B cell (primary cell): Measurements from ENCODE around the gene COX14. TPM values are rescaled to one million over a fixed set of nuclear protein-coding genes. Genes with fewer than 3 reads are reported as not detected.

ENCODE experiments used
- ATAC-seq: fragments of 200-7000 bp; cut with Tn5 transposase; one replicate; pipeline ENCODE4 v1.10.0; 2021; ENCODE audit warnings: low read depth, mild to moderate bottlenecking, moderate number of reproducible peaks, moderate library complexity
- CTCF ChIA-PET: fragments of 350-600 bp; sonication (Branson Sonifier 250); formaldehyde crosslinking; loops from one replicate; lab custom pipeline; 2021; ENCODE audit warnings: antibody characterized with exemption, inconsistent platforms; lab: Charles Lee
- POLR2A ChIA-PET: fragments of 350-600 bp; sonication (Branson Sonifier 250); formaldehyde crosslinking; loops from one replicate; lab custom pipeline; 2021; ENCODE audit warnings: antibody characterized with exemption; lab: Charles Lee
- DNase-seq: peaks from one replicate; pipeline ENCODE4 v3.0.0; 2013
- H2AFZ ChIP-seq: 2 replicates; pipeline ENCODE4 v1.6.1; 2012; ENCODE audit warnings: mild to moderate bottlenecking, low read depth, low read length; ENCODE audit not compliant: insufficient read depth, poor library complexity, severe bottlenecking
- H3K27ac ChIP-seq, 2 donors: 1 replicate in 1 of 2; 2 replicates in 1 of 2; pipeline ENCODE4 v1.5.1; 2012 to 2013; ENCODE audit warnings: low read length in 2 of 2, mild to moderate bottlenecking in 2 of 2, moderate library complexity in 1 of 2
- H3K27me3 ChIP-seq, 4 experiments: fragments of 200-600 bp in 1 of 4; sonication (generic) in 1 of 4; replicated peaks in 1 of 4; 1 replicate in 2 of 4; 2 replicates in 2 of 4; pipeline versions ENCODE4 v1.6.1 to v1.7.0; 2013 to 2016; ENCODE audit warnings: low read length in 3 of 4, mild to moderate bottlenecking in 2 of 4, mixed read lengths in 1 of 4, moderate library complexity in 1 of 4; ENCODE audit not compliant: insufficient read depth in 4 of 4, control insufficient read depth in 3 of 4; ENCODE audit errors: control extremely low read depth in 1 of 4
- H3K36me3 ChIP-seq, 2 experiments: replicated peaks in 1 of 2; 1 replicate in 1 of 2; 2 replicates in 1 of 2; pipeline versions ENCODE4 v1.6.1 to v1.7.1; 2013; ENCODE audit warnings: low read length in 1 of 2; ENCODE audit not compliant: insufficient read depth in 2 of 2, control insufficient read depth in 1 of 2; ENCODE audit errors: control extremely low read depth in 1 of 2, extremely low read depth in 1 of 2
- H3K4me1 ChIP-seq, 2 donors: fragments of 200-600 bp in 1 of 2; sonication (generic) in 1 of 2; 1 replicate in 1 of 2; 2 replicates in 1 of 2; pipeline versions ENCODE4 v1.5.1 to v1.6.1; 2013 to 2017; ENCODE audit warnings: low read length in 2 of 2; ENCODE audit not compliant: control insufficient read depth in 2 of 2, insufficient read depth in 2 of 2
- H3K4me2 ChIP-seq: replicated peaks from 2 replicates; pipeline ENCODE3; 2012; ENCODE audit warnings: mild to moderate bottlenecking, low read depth, low read length; ENCODE audit not compliant: poor library complexity, severe bottlenecking
- H3K4me3 ChIP-seq, 5 experiments: fragments of 200-600 bp in 1 of 5; sonication (generic) in 1 of 5; 1 replicate in 3 of 5; 2 replicates in 2 of 5; pipeline versions ENCODE4 v1.5.1 to v1.7.0; 2011 to 2016; ENCODE audit warnings: low read length in 4 of 5, mild to moderate bottlenecking in 4 of 5, low read depth in 2 of 5, control low read depth in 1 of 5, moderate library complexity in 1 of 5; ENCODE audit not compliant: insufficient read depth in 1 of 5; ENCODE audit errors: control extremely low read depth in 1 of 5, extremely low read depth in 1 of 5
- H3K79me2 ChIP-seq: fragments of 200-600 bp; sonication (generic); one replicate; pipeline ENCODE4 v1.6.0; 2016; ENCODE audit warnings: low read length; ENCODE audit not compliant: control insufficient read depth, insufficient read depth
- H3K9ac ChIP-seq: fragments of 200-600 bp; sonication (generic); 2 replicates; pipeline ENCODE4 v1.6.1; 2017; ENCODE audit warnings: mild to moderate bottlenecking, low read length, moderate library complexity
- H3K9me3 ChIP-seq, 3 donors: one replicate each; pipeline versions ENCODE4 v1.6.1 to v1.7.1; 2013; ENCODE audit warnings: low read length in 2 of 3; ENCODE audit not compliant: control insufficient read depth in 2 of 3, insufficient read depth in 1 of 3; ENCODE audit errors: control extremely low read depth in 1 of 3
- H4K20me1 ChIP-seq: 2 replicates; pipeline ENCODE4 v1.6.0; 2012; ENCODE audit warnings: mild to moderate bottlenecking, low read length; ENCODE audit not compliant: insufficient read depth, control insufficient read depth, poor library complexity, severe bottlenecking
- H3K27ac Mint-ChIP-seq: one replicate; pipeline ENCODE4 v1.8.0; 2021; ENCODE audit warnings: mixed read lengths
- H3K27me3 Mint-ChIP-seq: one replicate; pipeline ENCODE4 v1.8.0; 2021; ENCODE audit warnings: mixed read lengths
- H3K4me1 Mint-ChIP-seq: one replicate; pipeline ENCODE4 v1.8.0; 2021; ENCODE audit warnings: mixed read lengths
- H3K4me3 Mint-ChIP-seq: one replicate; pipeline ENCODE4 v1.8.0; 2021; ENCODE audit warnings: mixed read lengths
- H3K9me3 Mint-ChIP-seq: one replicate; pipeline ENCODE4 v1.8.0; 2022; ENCODE audit warnings: mixed read lengths; ENCODE audit not compliant: insufficient read depth
- EZH2 ChIP-seq: IDR thresholded peaks from 2 replicates; pipeline ENCODE4 v1.6.1; 2012; ENCODE audit warnings: borderline replicate concordance, low read depth, mild to moderate bottlenecking, moderate library complexity, low read length; ENCODE audit not compliant: insufficient read depth, poor library complexity, severe bottlenecking
- WGBS: methylation state at CpG from one replicate; pipeline ENCODE4 v1.1.5; 2013; ENCODE audit warnings: missing lambda C conversion rate; ENCODE audit not compliant: insufficient coverage; 5-methylcytosine and 5-hydroxymethylcytosine counted together
- intact Hi-C: fragments of 100-400 bp; cut with micrococcal nuclease; formaldehyde crosslinking; loops from one replicate; pipeline ENCODE4 v1.10.0; 2022
- polyA plus RNA-seq: library from polyadenylated mRNA; depleted of rRNA; stranded (reverse); fragments of >200 nt; gene quantifications from 2 replicates; pipeline ENCODE4 v1.2.3, GENCODE V29; 2012
- total RNA-seq, 2 donors: library from RNA; stranded (reverse); fragments of 120-200 nt in 1 of 2; gene quantifications; 1 replicate in 1 of 2; 2 replicates in 1 of 2; pipeline versions ENCODE4 v1.2.3 to v1.2.4, GENCODE V29; 2013 to 2022
- TF ChIP-seq, protein P1 (sequence below): fragments of 200-600 bp; IDR thresholded peaks from one replicate; pipeline ENCODE4 v1.8.0; 2022; ENCODE audit warnings: antibody characterized with exemption, mild to moderate bottlenecking

COX14 gene
- total and polyA plus RNA-seq, 2 donors (not counting 1 experiment from before 2014, with no cell fraction given) = 31.8 to 60.4 TPM

DNA sequence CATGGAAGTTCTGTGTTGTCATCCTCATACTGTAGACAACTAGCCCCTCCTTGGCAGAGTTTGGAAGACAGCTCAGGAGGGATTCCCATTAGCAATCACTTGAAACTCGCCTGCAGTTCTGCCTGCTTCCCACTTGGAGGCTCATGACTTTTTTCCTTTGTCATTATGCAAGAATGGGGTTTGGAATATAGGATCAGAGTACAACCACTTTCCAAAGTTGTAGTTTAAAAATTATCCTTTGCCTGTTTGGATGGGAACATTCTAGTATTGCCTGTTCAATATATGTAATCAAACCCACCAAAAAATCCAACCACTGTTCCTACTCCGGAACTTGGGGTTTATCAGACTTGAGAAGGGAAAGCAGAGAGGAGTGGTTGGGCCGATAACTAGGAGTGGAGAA, 10.4 kb upstream of the COX14 start:
- Mint-ChIP-seq H3K4me1 (no peaks in the 10 kb centered on the region), H3K27ac (no peak overlapping the region), H3K27me3 (no peaks in the 10 kb centered on the region), H3K4me3 (no peak overlapping the region), H3K9me3 (no peaks in the 10 kb centered on the region)
- Histone ChIP-seq H3K4me2 (no peak overlapping the region), H3K9me3 (no peaks in the 10 kb centered on the region), H3K27ac (no peak overlapping the region), H3K4me1 (no peaks in the 10 kb centered on the region), H3K36me3 (peaks cover 8 to 39% of the 10 kb centered on the region in 2 experiments), H3K27me3 (no peaks in the 10 kb centered on the region), H2AFZ (no peak overlapping the region), H3K9ac (no peak overlapping the region), H4K20me1 (peaks cover 5% of the 10 kb centered on the region), H3K4me3 (no peak overlapping the region), H3K79me2 (peaks cover 9% of the 10 kb centered on the region)
- CTCF ChIA-PET = interaction anchor here (1.7 to 14.8 kb wide), 3 partner anchors 10 to 74 kb away, joined by 5 to 343 read pairs (median 21); partner anchors contain the start of genes COX14 and SMARCD1
- intact Hi-C loops = no loop called here
- POLR2A ChIA-PET = interaction anchor here (1.1 kb wide), 1 partner anchor 16 kb away, joined by 3 read pairs; no protein-coding TSS in a partner anchor
- no peak for ATAC-seq
- no peak for TF ChIP-seq EZH2
- TF ChIP-seq, protein P1, sequence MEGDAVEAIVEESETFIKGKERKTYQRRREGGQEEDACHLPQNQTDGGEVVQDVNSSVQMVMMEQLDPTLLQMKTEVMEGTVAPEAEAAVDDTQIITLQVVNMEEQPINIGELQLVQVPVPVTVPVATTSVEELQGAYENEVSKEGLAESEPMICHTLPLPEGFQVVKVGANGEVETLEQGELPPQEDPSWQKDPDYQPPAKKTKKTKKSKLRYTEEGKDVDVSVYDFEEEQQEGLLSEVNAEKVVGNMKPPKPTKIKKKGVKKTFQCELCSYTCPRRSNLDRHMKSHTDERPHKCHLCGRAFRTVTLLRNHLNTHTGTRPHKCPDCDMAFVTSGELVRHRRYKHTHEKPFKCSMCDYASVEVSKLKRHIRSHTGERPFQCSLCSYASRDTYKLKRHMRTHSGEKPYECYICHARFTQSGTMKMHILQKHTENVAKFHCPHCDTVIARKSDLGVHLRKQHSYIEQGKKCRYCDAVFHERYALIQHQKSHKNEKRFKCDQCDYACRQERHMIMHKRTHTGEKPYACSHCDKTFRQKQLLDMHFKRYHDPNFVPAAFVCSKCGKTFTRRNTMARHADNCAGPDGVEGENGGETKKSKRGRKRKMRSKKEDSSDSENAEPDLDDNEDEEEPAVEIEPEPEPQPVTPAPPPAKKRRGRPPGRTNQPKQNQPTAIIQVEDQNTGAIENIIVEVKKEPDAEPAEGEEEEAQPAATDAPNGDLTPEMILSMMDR = no peak
- 100% methylated on average over 1 of the region's 3 CpGs for WGBS
- DNase-seq = no peak

- TF ChIP-seq, protein P1 = no peak
- no peak for TF ChIP-seq EZH2
- Histone ChIP-seq H3K9ac (no peak overlapping the region), H3K4me2 (no peak overlapping the region), H3K4me3 (no peak overlapping the region), H3K4me1 (no peaks in the 10 kb centered on the region), H4K20me1 (peaks cover 5% of the 10 kb centered on the region), H3K9me3 (no peaks in the 10 kb centered on the region), H3K27ac (no peak overlapping the region), H2AFZ (no peak overlapping the region), H3K27me3 (no peaks in the 10 kb centered on the region), H3K79me2 (peaks cover 10% of the 10 kb centered on the region), H3K36me3 (peaks cover 7 to 37% of the 10 kb centered on the region in 2 experiments)
- intact Hi-C loops = no loop called here
- Mint-ChIP-seq H3K27me3 (no peaks in the 10 kb centered on the region), H3K9me3 (no peaks in the 10 kb centered on the region), H3K4me3 (no peak overlapping the region), H3K27ac (no peak overlapping the region), H3K4me1 (no peaks in the 10 kb centered on the region)
- ATAC-seq (no peak), DNase-seq (no peak)
- WGBS = no CpG with 5 or more reads among the region's 2 CpGs
- ChIA-PET CTCF (interaction anchor here (1.7 to 14.8 kb wide), 3 partner anchors 9 to 74 kb away, joined by 5 to 343 read pairs (median 21); partner anchors contain the start of genes COX14 and SMARCD1), POLR2A (interaction anchor here (1.1 kb wide), 1 partner anchor 16 kb away, joined by 3 read pairs; no protein-coding TSS in a partner anchor)
These were observed 9.9 kb upstream of the COX14 start for GRCh38 chr12:50102131-50102531.
